ENCODE results near the gene CNIH4. TPM values are rescaled to one million over a fixed set of nuclear protein-coding genes. Genes with fewer than 3 reads are reported as not detected.

The CNIH4 gene
- total RNA-seq, 1 experiment from 2014 or later = 77.8 TPM

DNA sequence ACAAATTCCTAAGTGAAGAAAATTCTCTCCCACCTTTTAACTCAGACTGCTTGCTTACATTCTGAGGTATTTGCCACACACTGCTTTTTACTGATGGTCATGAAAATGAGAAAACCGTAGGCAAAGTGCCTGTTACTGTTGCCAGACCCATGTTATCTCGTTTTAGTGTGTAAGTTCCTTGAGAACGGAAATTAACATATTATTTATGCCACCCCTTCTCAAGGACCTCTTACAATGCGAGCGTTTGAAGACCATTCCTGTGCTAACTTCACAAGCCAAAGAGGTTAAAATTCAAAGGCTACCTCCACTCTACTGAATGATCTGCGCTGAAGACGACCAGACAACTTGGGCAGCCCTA is 27.2 kb upstream of the CNIH4 start:
- ATAC-seq (no peak), DNase-seq (ENCODE audit: low spot score) (no peak)
- TF ChIP-seq GABPB1 (CRISPR knock-in tag; IDR thresholded peaks at IDR 0.05) = no peak
- no peak for TF ChIP-seq GTF2I (CRISPR knock-in tag; conservative IDR thresholded peaks at IDR 0.05)
- TF ChIP-seq HMGA2 (CRISPR knock-in tag; IDR thresholded peaks at IDR 0.05) = no peak
- TF ChIP-seq ATF2 (CRISPR knock-in tag; IDR thresholded peaks at IDR 0.05; ENCODE audit: borderline replicate concordance, low read depth) = no peak
- no peak for TF ChIP-seq ZNF416 (CRISPR knock-in tag; IDR thresholded peaks at IDR 0.05)
- TF ChIP-seq ESRRA (CRISPR knock-in tag; IDR thresholded peaks at IDR 0.05; ENCODE audit: borderline replicate concordance) = no peak
- no peak for TF ChIP-seq OVOL2 (CRISPR knock-in tag; IDR thresholded peaks at IDR 0.05; ENCODE audit: borderline replicate concordance)
- TF ChIP-seq USF1 (CRISPR knock-in tag; IDR thresholded peaks at IDR 0.05) = no peak
- TF ChIP-seq NFE2L1 (CRISPR knock-in tag; IDR thresholded peaks at IDR 0.05) = no peak
- no peak for TF ChIP-seq HMGXB4 (CRISPR knock-in tag; IDR thresholded peaks at IDR 0.05)
- TF ChIP-seq, protein P1, sequence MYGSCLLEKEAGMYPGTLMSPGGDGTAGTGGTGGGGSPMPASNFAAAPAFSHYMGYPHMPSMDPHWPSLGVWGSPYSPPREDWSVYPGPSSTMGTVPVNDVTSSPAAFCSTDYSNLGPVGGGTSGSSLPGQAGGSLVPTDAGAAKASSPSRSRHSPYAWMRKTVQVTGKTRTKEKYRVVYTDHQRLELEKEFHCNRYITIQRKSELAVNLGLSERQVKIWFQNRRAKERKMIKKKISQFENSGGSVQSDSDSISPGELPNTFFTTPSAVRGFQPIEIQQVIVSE (CRISPR knock-in tag; IDR thresholded peaks at IDR 0.05; ENCODE audit: borderline replicate concordance) = no peak
- TF ChIP-seq, protein P2, sequence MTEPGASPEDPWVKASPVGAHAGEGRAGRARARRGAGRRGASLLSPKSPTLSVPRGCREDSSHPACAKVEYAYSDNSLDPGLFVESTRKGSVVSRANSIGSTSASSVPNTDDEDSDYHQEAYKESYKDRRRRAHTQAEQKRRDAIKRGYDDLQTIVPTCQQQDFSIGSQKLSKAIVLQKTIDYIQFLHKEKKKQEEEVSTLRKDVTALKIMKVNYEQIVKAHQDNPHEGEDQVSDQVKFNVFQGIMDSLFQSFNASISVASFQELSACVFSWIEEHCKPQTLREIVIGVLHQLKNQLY (CRISPR knock-in tag; IDR thresholded peaks at IDR 0.05) = no peak
- Mint-ChIP-seq H3K27me3 (ENCODE audit: low read depth) (no peaks in the 10 kb centered on the region), H3K36me3 (peaks cover 6% of the 10 kb centered on the region; the same call in 1 of the 2 replicates), H3K9me3 (no peaks in the 10 kb centered on the region), H3K4me3 (peak overlapping the region; percentile 98), H3K4me1 (peaks cover 26% of the 10 kb centered on the region), H3K27ac (peak overlapping the region; percentile 100)
- POLR2A ChIA-PET = interaction anchor here (0.7 kb wide), 1 partner anchor 149 kb away, joined by 5 read pairs; no protein-coding TSS in a partner anchor
- CTCF ChIA-PET = interaction anchor here (1.4 kb wide), 1 partner anchor 213 kb away, joined by 4 read pairs; no protein-coding TSS in a partner anchor

DNA sequence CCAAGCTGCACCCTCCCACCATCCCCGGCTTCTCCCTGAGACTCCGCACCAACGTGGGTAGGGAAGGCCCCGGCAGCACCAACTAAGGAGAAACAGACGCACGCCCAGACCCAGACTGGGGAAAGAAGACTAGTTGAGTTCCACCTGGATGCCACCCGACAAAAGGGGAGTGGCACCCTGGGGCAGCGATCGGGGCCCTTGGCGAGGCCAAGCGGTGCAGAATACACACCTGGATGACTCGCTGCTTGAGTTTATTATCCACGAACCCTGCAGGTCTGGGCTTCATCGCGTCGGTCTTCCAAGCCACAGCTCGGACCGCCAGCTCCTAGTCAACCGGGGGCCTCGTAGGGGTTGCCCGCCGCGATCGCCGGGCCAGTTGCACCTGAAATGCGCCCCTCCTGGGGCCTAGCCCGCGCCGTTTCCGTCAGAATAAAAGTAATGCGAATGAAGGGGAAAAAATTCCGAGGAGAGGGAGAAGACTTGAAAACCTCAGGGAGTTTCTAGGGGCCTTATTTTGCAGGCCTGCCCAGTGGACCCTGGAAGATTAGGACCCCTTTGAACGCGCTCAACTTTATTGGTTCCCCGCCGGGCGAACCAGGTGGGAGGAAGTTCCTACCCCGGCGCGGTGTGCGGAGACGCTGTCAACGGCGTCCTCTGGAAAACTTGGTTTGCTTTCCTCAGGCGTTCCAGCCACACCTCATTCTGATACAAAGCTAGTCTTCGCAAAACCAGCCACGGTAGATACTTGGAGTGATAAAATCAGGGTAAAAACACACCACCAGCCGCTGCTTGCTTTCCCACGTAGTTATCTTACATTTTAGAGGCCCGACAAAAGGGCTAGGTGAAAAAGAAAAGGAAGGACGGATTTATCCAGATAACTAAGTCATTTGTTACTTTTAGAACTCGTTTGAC is 26.6 kb upstream of the CNIH4 start, which contains the start of gene NVL:
TSS of gene NVL (minus strand) at position 331 of the 912 bp plus-strand sequence. CDS start at position 286, 45 bp downstream.
- Mint-ChIP-seq H3K4me1 (peaks cover 27% of the 10 kb centered on the region), H3K27ac (peak within 1 kb of the TSS; percentile 100), H3K27me3 (ENCODE audit: low read depth) (no peaks in the 10 kb centered on the region), H3K9me3 (no peaks in the 10 kb centered on the region), H3K4me3 (peak within 1 kb of the TSS; percentile 98), H3K36me3 (peaks cover 6% of the 10 kb centered on the region; the same call in 1 of the 2 replicates)
- no peak for TF ChIP-seq MXD4 (CRISPR knock-in tag; IDR thresholded peaks at IDR 0.05; ENCODE audit: borderline replicate concordance)
- peak; percentile 48; the same call in 1 of the 2 replicates for TF ChIP-seq MAX (CRISPR knock-in tag; IDR thresholded peaks at IDR 0.05)
- 0 out of 2 replicates have a peak, but pooled peaks have one; percentile 17 for TF ChIP-seq ARID4B (CRISPR knock-in tag; IDR thresholded peaks at IDR 0.05; ENCODE audit: borderline replicate concordance)
- ATAC-seq = peak; percentile 86
- CTCF ChIA-PET = interaction anchor here (1.4 kb wide), 1 partner anchor 214 kb away, joined by 4 read pairs; no protein-coding TSS in a partner anchor
- POLR2A ChIA-PET = interaction anchor here (0.7 kb wide), 1 partner anchor 149 kb away, joined by 5 read pairs; no protein-coding TSS in a partner anchor
- DNase-seq (ENCODE audit: low spot score) = peak; percentile 82
